HAP-1 (cell line): ENCODE measurements around the gene THADA.

Experiments used
- DNase-seq, 2 experiments: peaks; one replicate each; pipeline ENCODE4 v3.0.0-alpha.2; 2016 to 2020; ENCODE audit warnings: low spot score in 2 of 2
- H3K27me3 ChIP-seq: fragments of 250-450 bp; sonication (Bioruptor Pico); 2 replicates; pipeline ENCODE4 v1.5.1; 2020; ENCODE audit warnings: low read depth, mild to moderate bottlenecking, moderate library complexity
- H3K36me3 ChIP-seq: fragments of 250-450 bp; sonication (Bioruptor Pico); replicated peaks from 2 replicates; pipeline ENCODE4 v1.5.1; 2020; ENCODE audit warnings: mild to moderate bottlenecking
- H3K4me1 ChIP-seq: fragments of 250-450 bp; sonication (Bioruptor Pico); 2 replicates; pipeline ENCODE4 v1.5.1; 2020; ENCODE audit warnings: mild to moderate bottlenecking
- H3K4me3 ChIP-seq: fragments of 250-450 bp; sonication (Bioruptor Pico); 2 replicates; pipeline ENCODE4 v1.5.1; 2020; ENCODE audit warnings: mild to moderate bottlenecking, moderate library complexity
- H3K9me3 ChIP-seq: fragments of 250-450 bp; sonication (Bioruptor Pico); 2 replicates; pipeline ENCODE4 v1.5.1; 2020; ENCODE audit warnings: mild to moderate bottlenecking, moderate library complexity
- in situ Hi-C: fragments of 300-500 bp; cut with MboI; formaldehyde crosslinking; loops from 3 replicates; pipeline ENCODE4 v1.14.3; 2020; ENCODE audit warnings: low sequenced_read_pairs, inconsistent platforms, mixed read lengths

Gene THADA

DNA sequence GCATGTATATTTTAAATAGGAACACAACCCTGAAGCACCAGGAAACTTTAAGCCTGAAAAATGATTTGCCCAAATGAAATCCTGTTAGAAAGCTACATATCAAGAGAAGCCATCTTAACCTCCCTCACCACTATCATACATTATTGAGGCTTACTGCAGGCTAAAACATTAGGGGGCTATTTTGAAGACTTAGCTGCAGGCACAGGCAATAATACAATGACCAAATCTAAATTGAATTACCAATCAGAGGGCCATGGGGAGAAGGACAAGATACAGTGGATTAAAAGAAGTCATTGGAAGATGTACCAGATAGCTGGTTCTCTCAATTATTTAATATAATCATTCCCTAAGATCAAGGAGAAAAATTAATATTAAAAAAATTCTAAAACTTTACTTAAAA lies 73.7 kb downstream of the THADA start:
- no peak for DNase-seq
- no peaks in the 10 kb centered on the region for H3K27me3 ChIP-seq
- H3K36me3 ChIP-seq, result peaks cover 4% of the 10 kb centered on the region; the same call in 1 of the 2 replicates
- peaks cover 6% of the 10 kb centered on the region; the same call in 1 of the 2 replicates for H3K4me1 ChIP-seq
- in situ Hi-C loops, result no loop called here
- no peak overlapping the region for H3K4me3 ChIP-seq
- no peaks in the 10 kb centered on the region for H3K9me3 ChIP-seq

DNA sequence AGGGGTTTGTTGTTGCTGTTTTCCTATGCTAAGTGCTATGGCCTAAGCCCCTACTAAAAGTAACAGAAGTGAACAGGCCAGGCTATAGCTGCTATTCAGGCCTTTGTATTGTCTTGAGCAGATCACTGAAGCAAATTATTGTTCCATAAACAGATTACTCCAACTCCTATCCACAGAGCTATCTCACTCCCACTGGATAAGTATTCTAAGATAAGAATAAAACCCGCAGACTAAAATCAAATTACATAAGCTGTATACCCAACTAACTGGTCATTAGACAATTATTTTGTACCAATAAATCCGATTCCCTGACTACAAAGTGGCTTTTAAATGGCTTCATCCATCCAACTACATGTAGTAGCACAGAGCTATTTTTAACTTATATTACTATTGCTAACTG lies 74.3 kb downstream of the THADA start:
- Histone ChIP-seq H3K36me3 (peaks cover 4% of the 10 kb centered on the region; the same call in 1 of the 2 replicates), H3K4me3 (no peak overlapping the region), H3K27me3 (no peaks in the 10 kb centered on the region), H3K4me1 (peaks cover 6% of the 10 kb centered on the region; the same call in 1 of the 2 replicates), H3K9me3 (no peaks in the 10 kb centered on the region)
- no peak for DNase-seq
- in situ Hi-C loops, result no loop called here

DNA sequence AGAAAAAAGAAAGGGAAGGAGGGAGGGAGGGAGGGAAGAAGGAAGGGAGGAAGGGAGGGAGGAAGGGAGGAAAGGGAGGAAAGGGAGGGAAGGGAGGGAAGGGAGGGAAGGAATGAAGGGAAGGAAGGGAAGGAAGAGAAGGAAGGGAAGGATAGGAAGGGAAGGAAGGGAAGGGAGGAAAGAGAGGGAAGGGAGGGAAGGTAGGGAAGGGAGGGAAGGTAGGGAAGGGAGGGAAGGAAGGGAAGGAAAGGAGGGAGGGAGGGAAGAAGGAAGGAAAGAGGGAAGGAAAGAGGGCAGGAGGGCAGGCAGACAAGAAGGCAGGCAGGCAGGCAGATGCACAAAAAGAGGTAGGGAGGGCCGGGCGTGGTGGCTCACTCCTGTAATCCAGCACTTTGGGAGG lies 74.9 kb downstream of the THADA start:
- no peak for DNase-seq
- Histone ChIP-seq H3K9me3 (no peaks in the 10 kb centered on the region), H3K27me3 (no peaks in the 10 kb centered on the region), H3K4me1 (peaks cover 6% of the 10 kb centered on the region; the same call in 1 of the 2 replicates), H3K4me3 (no peak overlapping the region), H3K36me3 (peaks cover 4% of the 10 kb centered on the region; the same call in 1 of the 2 replicates)
- in situ Hi-C loops, result no loop called here

DNA sequence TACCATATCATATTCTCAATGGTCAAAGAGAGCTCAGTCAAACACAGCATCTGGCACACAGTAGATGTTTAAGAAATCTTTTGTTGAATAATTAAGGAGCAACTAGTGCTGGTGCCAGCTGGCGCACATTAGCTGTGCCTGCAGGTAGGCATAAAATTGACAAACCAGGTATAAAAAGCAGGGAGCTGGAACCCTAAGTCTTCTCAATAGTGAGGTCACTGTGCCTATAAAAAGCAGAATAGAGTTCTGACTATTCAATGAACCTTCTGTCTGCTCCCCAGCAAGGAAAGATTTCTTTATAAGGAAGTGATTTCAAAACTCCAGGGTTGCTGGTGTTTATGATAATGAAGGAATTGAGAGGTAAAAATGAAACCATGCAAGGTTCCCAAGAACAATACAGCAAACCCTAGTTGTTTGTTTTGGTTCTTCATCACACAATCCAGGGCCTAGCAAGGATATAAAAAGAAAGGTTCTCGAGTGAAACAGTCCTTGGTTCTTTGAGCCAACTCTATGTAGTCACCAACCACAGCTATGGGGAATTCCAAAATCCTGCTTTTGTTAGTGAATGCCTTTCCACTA lies 76.1 kb downstream of the THADA start:
- H3K4me1 ChIP-seq, result peaks cover 6% of the 10 kb centered on the region; the same call in 1 of the 2 replicates
- H3K9me3 ChIP-seq, result no peaks in the 10 kb centered on the region
- H3K36me3 ChIP-seq, result peaks cover 4% of the 10 kb centered on the region; the same call in 1 of the 2 replicates
- in situ Hi-C loops, result no loop called here
- DNase-seq, result peak in 1 of 2 experiments; percentile 21
- H3K27me3 ChIP-seq, result no peaks in the 10 kb centered on the region
- no peak overlapping the region for H3K4me3 ChIP-seq

DNA sequence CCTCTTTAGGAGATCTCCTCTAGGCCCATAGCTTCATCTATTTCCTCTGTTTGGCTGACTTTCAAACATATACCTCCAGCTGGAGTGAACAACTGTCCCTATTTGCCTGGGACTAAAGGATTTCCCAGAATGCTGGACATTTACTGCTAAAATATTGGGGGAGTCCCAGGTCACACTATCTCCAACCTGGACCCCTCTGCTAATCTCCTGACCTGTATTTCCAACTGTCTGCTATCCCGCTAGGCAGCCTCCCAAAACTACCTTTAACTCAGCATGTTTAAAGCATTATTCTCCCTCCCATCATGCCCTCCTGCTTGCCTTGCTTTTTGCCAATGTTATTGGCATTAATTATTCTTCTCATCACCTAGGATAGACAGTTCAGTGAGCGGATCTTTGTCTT lies 77.1 kb downstream of the THADA start:
- no peaks in the 10 kb centered on the region for H3K9me3 ChIP-seq
- peaks cover 4% of the 10 kb centered on the region; the same call in 1 of the 2 replicates for H3K36me3 ChIP-seq
- in situ Hi-C loops, result no loop called here
- no peak overlapping the region for H3K4me3 ChIP-seq
- no peak for DNase-seq
- H3K27me3 ChIP-seq, result no peaks in the 10 kb centered on the region
- H3K4me1 ChIP-seq, result peaks cover 6% of the 10 kb centered on the region; the same call in 1 of the 2 replicates

DNA sequence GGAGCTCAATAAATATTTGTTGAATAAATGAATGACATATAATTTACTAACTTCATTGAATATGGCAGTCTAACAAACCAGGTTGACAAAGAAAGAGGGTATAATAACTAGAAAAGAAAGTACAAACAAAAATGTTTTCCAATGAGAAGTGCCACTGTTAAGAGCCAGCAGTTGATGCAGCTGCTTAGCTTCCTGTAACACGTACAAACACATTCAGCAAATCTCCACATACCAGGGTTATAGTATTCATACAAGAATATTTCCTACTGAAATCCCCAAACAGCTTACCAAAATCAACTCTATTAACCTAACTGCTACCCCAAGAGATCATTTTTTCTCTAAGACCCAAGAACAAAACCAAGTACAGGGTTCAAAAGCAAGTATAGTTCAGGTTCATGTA lies 77.7 kb downstream of the THADA start:
- Histone ChIP-seq H3K36me3 (peaks cover 4% of the 10 kb centered on the region; the same call in 1 of the 2 replicates), H3K27me3 (no peaks in the 10 kb centered on the region), H3K9me3 (no peaks in the 10 kb centered on the region), H3K4me1 (peaks cover 6% of the 10 kb centered on the region; the same call in 1 of the 2 replicates), H3K4me3 (no peak overlapping the region)
- no peak for DNase-seq
- in situ Hi-C loops, result no loop called here

DNA sequence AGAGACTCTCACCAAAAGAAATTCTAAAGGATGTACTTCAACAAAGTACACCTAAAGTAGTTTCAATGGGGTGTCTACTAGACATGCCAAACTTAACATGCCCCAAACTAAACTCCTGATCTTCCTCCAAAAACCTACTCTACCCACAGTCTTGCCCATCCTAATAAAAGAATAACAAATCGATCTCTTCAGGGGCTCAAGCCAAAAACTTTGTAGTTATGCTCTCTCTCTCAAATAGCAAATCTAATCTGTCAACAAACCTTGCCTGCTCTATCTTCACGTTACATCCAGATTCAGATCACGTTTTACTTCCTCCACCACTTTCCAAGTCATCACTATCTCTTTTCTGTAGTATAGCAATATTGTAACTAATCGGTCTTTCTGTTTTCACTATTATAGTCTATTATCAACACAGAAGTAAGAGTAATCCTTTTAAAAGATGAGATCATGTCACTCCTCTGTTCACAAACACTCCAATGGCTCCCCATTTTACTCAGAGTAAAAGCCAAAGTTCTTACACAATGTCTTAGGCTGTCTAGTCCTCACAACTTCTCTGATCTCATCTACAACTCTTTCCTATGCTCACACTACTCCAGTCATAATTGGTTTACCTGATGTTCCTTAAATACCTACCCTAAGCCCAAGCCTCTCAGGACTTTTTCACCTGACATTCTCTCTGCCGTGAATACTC lies 79.9 kb downstream of the THADA start:
- in situ Hi-C loops, result no loop called here
- Histone ChIP-seq H3K9me3 (no peaks in the 10 kb centered on the region), H3K4me1 (peaks cover 6% of the 10 kb centered on the region; the same call in 1 of the 2 replicates), H3K27me3 (no peaks in the 10 kb centered on the region), H3K4me3 (no peak overlapping the region), H3K36me3 (peaks cover 4% of the 10 kb centered on the region; the same call in 1 of the 2 replicates)
- no peak for DNase-seq

DNA sequence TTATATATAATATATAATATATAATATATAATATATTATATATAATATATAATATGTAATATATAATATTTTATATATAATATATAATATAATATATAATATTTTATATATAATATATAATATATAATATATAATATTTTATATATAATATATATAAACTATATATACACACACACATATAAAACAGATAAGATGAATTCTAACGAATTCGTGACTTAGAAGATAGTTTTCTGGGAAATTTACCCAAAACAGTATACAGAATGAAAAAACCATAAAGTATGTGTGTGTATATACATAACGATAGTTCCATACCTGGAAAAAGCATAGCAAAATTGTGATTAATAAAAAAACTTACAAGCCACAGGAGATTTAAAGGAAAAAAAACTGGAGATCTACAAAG lies 80.6 kb downstream of the THADA start:
- in situ Hi-C loops, result no loop called here
- DNase-seq, result no peak
- Histone ChIP-seq H3K36me3 (peaks cover 4% of the 10 kb centered on the region; the same call in 1 of the 2 replicates), H3K4me3 (no peak overlapping the region), H3K27me3 (no peaks in the 10 kb centered on the region), H3K9me3 (no peaks in the 10 kb centered on the region), H3K4me1 (peaks cover 6% of the 10 kb centered on the region; the same call in 1 of the 2 replicates)

DNA sequence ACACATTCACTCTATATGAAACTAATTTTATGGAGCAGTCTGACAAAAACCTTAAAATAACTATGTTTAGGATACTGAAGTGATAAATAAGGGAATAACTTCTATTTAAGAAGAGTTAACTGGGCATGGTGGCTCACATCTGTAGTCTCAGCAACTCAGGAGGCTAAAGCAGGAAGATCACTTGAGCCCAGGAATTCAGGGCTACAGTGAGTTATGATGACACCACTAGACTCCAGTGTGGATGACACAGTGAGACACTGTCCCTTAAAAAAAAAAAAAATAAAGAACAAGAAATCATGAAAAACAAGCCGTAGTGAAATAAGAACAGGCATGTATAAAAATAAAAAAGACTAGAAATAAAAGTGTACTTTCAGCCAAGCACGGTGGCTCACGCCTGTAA lies 82.0 kb downstream of the THADA start:
- H3K27me3 ChIP-seq, result no peaks in the 10 kb centered on the region
- H3K36me3 ChIP-seq, result no peaks in the 10 kb centered on the region
- DNase-seq, result no peak
- no peaks in the 10 kb centered on the region for H3K9me3 ChIP-seq
- H3K4me3 ChIP-seq, result no peak overlapping the region
- in situ Hi-C loops, result no loop called here
- H3K4me1 ChIP-seq, result no peaks in the 10 kb centered on the region

DNA sequence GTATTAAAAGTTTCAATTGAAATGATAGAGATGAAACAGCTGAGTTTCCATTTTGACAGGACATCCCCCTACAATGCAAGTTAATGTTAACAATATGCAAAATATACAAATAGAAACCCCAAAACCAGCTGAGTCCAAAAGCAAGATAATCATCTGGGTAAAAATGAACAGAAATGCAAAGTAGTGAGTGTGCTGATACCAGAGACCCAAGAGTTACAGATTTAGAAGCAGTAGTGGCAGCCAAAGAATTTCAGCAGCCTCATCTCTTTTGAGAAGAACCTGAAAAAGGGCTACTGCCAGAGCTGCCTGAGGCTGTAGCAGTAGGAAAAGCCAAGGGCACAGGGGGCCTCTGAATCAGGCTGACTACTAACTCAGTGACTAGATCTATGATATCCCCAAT lies 82.6 kb downstream of the THADA start:
- no peak for DNase-seq
- H3K27me3 ChIP-seq, result no peaks in the 10 kb centered on the region
- in situ Hi-C loops, result no loop called here

DNA sequence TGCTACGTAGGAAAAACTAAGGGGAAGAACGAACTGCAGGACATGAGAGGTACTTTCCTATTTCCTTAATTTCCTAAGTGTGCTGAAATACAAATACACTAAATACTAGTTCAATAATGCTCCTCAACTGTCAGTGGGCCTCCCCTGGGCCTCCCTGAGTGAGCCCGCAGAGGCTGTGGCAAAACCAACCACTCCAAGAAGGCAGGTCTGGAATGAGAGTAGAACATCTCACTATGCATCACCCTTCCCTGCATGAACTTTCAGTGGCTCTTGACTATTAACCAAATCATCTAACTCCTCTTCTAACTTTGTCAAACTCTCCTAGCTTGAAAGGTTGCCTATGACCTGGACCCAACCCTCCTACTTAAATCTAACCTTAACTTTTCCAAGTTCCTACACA lies 84.6 kb downstream of the THADA start:
- DNase-seq, result no peak
- Histone ChIP-seq H3K4me1 (no peaks in the 10 kb centered on the region), H3K9me3 (no peaks in the 10 kb centered on the region), H3K4me3 (no peak overlapping the region), H3K36me3 (no peaks in the 10 kb centered on the region), H3K27me3 (no peaks in the 10 kb centered on the region)
- in situ Hi-C loops, result no loop called here

More for the DNA sequence above, 82.6 kb downstream of the THADA start:
- H3K9me3 ChIP-seq, result no peaks in the 10 kb centered on the region
- no peaks in the 10 kb centered on the region for H3K4me1 ChIP-seq
- H3K4me3 ChIP-seq, result no peak overlapping the region
- H3K36me3 ChIP-seq, result no peaks in the 10 kb centered on the region

DNA sequence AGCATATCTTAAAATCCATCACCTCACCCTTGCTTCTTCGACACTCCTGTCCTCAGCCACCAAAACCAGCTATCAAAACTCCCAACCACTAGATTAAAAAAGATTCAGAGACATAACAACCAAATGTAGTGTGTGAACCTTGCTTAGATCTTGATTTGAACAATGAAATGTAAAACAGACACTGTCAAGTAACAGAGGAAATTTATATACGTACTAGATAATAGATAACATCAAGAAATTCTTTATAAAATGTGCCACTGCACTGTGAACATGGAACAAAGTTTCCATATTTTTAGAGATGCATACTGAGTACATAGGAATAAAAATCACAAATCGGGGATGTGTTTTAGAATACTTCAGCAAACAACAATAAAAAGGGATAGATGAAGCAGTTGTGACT lies 86.0 kb downstream of the THADA start:
- no peaks in the 10 kb centered on the region for H3K36me3 ChIP-seq
- H3K4me3 ChIP-seq, result no peak overlapping the region
- H3K9me3 ChIP-seq, result no peaks in the 10 kb centered on the region
- no peaks in the 10 kb centered on the region for H3K4me1 ChIP-seq
- H3K27me3 ChIP-seq, result no peaks in the 10 kb centered on the region
- in situ Hi-C loops, result no loop called here
- no peak for DNase-seq

DNA sequence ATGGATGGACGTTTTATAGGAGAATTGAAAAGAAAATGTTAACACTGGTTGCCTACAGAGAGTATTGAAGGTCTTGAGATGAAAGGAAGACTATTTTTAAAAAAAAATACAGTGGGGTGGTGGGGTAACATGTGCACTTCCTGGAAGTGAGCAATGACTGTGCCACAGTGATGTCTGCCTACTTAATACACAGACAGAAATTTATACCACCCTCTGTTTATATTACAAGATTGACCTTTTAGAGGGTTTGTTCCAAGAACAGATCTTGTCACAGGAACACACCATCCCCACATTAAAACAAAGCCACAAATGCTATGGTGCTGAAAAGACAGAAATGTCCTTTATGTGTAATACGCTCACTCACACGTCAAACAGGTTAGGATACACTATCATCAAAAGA lies 87.6 kb downstream of the THADA start:
- no peak for DNase-seq
- Histone ChIP-seq H3K4me3 (no peak overlapping the region), H3K36me3 (no peaks in the 10 kb centered on the region), H3K27me3 (no peaks in the 10 kb centered on the region), H3K4me1 (no peaks in the 10 kb centered on the region), H3K9me3 (no peaks in the 10 kb centered on the region)
- in situ Hi-C loops, result no loop called here

DNA sequence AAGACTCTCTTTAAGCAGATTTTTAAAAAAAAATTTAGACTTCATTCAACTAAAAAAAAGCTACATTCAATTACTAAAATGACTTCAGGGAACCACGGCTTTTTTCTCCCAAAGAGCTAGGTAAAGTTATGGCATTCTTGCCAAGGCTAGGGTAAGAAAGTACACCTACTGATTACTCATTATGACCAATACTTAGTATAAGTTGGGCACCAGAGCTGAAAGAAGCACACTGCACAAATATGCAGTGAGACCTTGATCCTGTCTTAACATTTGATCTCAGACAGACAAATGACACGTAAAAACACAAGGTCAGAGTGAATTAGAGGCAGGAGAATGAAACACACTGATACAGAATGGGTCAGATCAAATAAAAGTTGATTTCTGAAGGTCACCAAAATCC lies 88.7 kb downstream of the THADA start:
- no peak for DNase-seq
- Histone ChIP-seq H3K27me3 (no peaks in the 10 kb centered on the region), H3K4me3 (no peak overlapping the region), H3K36me3 (no peaks in the 10 kb centered on the region), H3K9me3 (no peaks in the 10 kb centered on the region), H3K4me1 (no peaks in the 10 kb centered on the region)
- in situ Hi-C loops, result no loop called here
